Daoy (cell line): ENCODE results near the gene ZNF213. TPM values are rescaled to one million over a fixed set of nuclear protein-coding genes. Genes with fewer than 3 reads are reported as not detected.
A peak's percentile ranks its signal among the peaks of the same experiment; 100 is the strongest.
"Not testable (repeated sequence)": the region's sequence is repeated elsewhere in the genome, so short reads cannot be mapped to it uniquely, and the experiment has no call there.

Source experiments
- DNase-seq: peaks from one replicate; pipeline ENCODE4 v3.0.0-alpha.2; 2015; ENCODE audit warnings: low read depth
- total RNA-seq: library from RNA; depleted of rRNA; stranded (reverse); fragments of >200 nt; shearing (Covaris generic); gene quantifications from 2 replicates; pipeline ENCODE4 v1.2.3, GENCODE V29; 2014

ZNF213 gene
- total RNA-seq, 1 experiment from 2014 or later = 3.7 TPM

GRCh38 chr16:3170440-3171180 lies 35.8 kb downstream of the ZNF213 start:
- no peak for DNase-seq

DNA sequence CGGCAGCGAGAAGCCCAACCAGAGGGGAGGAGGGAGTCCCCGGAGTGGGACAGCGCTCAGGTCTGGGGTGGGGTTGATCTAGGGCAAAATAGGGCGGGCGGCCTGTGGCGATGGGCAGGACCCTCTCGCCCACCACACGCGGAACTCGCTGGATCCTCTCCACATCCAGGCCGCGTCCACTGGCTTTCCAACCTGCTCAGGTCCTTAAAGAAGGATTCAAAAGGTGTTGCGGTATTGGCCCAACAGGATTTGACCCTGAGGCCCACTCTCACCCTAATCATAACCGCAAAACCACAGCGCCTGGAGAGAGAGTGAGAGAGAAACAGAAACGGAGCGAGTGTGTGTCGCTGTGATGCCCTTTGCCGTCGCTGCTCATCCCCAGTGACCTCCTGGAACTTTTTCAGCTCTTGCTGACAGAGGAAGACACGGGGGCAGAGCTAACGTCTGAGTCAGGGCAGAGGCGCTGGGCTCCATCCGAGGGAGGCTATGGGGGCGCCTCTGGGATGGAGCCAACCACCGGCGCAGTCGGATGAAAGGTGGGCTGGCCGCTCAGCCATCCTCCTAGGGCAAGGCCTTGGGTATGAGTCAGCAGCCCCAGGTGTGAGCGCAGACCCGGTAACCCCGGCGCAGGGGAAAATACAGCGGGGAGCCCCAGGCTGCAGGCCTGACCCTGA lies 36.5 kb downstream of the ZNF213 start:
- DNase-seq = peak; percentile 44

DNA sequence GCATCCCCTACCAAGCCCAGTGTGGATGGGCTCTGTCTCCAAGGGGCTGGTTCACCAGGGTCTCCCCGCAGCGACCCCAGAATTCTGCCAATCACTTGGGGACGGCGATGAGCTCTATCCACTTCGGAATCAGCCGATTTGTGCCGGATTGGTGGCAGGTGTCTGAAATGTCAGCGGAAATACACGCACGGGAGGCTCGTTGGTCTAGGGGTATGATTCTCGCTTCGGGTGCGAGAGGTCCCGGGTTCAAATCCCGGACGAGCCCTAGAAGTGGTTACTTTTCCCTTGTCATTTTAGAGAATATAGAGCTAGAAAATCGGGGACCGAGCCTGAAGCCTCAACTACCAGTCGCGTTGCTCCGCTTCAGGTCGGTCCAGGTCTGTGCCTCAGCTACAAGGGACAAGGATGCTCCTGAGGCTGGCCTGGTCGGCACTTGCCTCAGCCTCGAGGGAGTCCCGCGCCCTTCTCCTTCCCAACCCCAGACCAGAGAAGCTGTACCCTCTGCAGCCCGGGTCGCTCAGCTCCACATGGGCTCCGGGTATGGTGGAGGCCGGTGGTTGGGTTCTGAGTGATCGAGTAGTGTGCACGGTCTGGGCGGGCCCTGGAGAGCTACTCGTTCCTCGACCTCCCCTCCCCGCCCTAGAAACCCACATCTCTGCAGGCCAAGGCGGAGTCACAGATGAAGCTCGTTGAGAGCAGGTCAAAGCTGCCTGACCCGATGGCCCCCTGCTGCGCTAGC lies 37.2 kb downstream of the ZNF213 start:
- DNase-seq = peak; percentile 93

- DNase-seq = peak; percentile 68
These were observed 39.2 kb downstream of the ZNF213 start for GRCh38 chr16:3173892-3174617.

DNA sequence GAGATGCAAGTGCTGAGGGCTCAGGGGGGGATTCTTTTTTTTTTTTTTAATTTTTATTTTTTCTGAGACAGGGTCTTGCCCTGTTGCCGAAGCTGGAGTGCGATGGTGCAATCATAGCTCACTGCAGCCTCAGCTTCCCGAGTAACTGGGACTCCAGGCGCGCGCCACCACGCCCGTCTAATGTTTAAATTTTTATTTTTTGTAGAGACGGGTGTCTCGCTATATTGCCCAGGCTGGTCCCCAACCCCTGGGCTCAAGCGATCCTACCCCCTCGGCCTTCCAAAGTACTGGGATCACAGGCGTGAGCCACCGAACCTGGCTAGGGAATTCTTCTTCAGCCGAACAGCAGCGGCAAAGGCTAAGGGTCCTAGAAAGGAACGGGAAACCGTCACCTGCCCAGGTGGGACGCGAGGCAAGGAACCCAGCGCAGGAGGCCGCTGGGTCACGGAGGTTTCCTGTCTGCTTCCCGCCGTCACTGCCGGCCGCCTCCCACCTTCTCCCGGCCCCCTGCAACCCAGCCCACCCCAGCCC lies 39.9 kb downstream of the ZNF213 start:
- DNase-seq = no peak

GRCh38 chr16:3175157-3176093 lies 40.6 kb downstream of the ZNF213 start:
- DNase-seq = peak; percentile 85

DNA sequence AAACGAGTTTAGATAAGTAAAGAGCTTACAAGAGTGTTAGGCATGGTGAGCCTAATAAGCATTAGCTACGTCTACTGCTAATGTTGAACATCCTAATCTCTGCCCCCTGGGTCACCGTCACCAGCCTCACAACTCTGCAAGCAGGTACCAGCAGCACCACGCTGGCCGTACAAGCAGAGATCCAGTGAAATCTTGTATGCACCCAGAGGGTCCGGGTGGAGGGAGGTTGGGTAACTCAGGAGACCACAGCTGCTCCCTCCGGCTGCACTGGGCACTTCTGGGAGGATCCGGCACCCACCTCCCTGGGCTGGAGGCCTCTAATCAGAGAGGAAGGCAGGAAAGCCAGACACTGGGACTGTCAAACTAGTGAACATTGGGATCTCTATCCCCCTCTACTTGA lies 44.8 kb downstream of the ZNF213 start:
- no peak for DNase-seq

DNA sequence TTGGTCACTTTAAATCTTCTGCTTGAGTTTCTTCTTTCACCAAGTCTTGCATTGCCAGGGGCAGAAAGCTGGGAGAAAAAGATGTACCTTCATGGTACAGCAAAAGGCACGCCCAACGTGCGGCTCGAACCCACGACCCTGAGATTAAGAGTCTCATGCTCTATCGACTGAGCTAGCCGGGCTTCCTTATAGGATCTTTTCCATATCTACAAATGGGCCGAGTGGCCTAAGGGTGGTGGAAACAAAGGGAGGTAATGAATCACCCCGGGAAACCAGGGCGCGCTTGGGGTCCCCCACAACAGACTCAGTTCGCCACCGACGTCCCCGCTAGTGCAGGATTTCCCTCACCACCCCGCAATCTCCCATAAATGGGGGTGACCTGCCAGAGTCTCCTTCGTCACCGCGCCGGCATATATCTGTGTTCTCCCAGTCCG lies 45.6 kb downstream of the ZNF213 start:
- peak; percentile 82 for DNase-seq

GRCh38 chr16:3182293-3182607 lies 47.4 kb downstream of the ZNF213 start:
- not testable (repeated sequence) for DNase-seq

DNA sequence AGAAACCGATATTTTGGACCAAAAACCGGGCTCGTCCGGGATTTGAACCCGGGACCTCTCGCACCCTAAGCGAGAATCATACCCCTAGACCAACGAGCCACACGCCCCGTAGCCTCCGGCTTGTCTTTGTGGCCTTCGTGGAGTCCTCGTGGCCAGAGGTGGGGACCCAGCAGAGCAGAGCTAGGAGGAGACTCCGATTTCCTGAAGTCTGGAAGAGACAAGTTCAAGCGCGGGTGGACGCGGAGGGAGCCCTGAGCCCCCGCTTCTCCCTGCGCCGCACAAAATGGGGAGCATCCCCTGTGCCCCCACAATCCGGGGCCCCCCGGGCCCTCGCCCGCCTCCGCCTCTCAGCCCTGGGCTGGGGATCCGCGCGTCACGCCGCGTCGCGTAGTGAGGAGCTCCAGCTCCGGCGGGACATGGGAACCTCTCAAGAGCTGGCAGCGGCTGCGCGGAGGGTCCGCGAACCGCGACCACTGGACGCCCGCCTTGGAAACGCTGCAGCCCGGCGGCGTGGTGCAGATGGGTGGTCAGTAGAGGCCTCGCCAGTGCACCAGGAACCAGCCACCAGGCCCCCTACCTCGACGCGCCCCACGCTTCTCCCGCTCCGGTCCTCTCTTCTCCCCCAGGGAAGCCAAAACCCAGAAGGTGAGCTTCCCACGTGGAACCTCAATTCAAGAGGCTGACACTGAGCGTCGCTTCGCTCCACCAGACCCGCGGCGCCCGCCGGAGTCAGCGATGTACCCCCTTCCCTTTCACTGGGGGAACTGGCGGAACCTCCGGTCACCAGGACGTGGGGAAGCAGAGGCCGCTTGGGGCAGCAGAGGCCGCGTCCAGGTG lies 48.0 kb downstream of the ZNF213 start:
- DNase-seq = peak; percentile 89

DNA sequence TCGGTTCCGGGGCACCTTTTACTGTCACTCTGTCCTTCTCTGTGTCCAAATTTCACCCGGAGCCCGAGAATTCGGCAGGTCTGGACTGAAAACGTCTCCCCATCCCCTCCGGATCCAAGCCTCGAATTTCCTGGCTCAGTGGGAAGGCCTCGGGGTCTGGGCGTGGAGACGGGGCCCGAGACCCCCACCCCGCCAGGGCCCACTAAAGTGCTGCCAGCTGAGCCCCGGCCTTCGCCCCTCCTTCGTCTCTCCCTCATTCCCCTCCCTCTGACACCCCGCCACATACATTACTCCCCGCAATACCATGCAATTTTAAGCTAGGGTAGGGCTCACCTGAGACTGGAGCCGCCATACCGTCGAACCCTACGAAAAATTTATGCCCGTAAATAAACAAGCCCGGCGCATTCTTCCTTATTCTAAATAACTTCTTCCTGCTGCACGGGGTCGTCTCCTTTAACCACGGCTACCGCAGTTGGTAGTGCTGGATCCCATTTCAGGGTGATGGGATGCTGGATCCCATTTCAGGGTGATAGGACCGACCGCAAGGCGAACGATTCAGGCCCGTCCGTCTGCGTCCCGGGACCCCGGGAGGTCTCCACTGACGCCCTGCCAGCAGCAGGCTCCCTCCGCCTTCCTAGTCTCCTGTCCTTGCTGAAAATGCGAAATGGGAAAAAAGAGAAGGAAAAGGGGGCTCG lies 48.8 kb downstream of the ZNF213 start:
- DNase-seq = peak; percentile 56

DNA sequence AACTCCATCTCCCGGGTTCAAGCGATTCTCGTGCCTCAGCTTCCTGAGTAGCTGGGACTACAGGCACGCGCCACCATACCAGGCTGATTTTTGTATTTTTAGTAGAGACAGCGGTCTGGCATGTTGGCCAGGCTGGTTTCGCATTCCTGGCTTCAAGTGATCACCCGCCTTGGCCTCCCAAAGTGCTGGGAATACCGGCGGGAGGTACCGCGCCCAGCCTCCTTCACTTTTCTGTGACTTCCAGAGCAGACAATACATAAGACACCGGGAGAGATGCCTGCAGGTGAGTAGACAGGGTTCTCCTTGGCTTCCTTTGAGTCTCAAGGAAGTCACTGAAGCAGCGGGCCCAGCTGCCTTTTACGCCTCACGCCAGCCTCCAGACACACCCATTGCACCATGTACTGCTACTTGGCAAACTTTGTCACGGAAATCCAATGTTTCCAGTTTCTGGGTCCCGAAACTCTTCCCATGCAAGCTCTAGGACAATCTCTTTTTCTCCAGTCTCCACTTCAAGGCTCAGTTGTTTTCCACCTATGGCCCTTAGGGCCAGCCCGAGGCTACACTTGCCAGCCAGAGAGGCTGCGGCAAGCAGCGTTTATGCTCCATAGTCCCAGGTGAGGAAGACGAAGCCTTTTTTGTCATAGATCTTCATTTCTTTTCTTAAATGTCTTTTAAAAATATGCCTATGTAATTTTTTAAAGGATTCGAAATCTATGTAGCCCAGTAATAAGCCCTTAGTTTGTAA lies 52.3 kb downstream of the ZNF213 start:
- no peak for DNase-seq

DNA sequence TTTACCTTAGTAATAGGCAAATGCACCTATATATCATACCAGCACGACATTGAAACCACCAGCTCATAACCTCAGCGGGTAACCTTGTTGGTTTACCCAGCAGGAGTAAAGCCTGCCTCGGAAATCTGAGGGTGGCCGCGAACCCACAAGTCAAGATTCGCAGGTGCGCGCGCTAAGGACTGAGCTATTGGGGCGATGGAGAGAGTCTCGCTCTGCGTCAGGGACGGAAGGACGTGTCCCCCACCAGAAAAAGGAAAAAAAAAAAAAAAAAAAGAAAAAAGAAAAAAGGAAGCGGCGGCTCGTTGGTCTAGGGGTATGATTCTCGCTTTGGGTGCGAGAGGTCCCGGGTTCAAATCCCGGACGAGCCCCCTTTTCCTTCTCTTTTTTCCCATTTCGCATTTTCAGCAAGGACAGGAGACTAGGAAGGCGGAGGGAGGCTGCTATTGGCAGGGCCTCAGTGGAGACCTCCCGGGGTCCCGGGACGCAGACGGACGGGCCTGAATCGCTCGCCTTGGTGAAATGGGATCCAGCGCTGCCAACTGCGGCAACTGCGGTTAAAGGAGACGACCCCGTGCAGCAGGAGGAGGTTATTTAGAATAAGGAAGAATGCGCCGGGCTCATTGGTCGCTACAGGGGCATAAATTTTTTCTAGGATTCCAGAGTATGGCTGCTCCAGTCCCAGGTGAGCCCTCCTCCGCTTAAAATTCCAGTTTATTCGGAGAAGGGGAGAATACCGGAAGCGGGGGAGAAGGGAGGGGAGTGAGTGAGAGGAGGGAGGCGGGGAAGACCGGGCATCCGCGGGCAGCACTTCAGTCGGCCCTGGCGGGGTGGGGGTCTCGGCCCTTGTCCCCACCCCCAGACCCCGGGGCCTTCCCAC lies 53.2 kb downstream of the ZNF213 start, which contains the start of gene OR1F1:
TSS of gene OR1F1 (plus strand) at position 407 of the 877 bp plus-strand sequence.
- DNase-seq = peak; percentile 85

GRCh38 chr16:3188675-3188924 lies 53.8 kb downstream of the ZNF213 start:
- DNase-seq = no peak

DNA sequence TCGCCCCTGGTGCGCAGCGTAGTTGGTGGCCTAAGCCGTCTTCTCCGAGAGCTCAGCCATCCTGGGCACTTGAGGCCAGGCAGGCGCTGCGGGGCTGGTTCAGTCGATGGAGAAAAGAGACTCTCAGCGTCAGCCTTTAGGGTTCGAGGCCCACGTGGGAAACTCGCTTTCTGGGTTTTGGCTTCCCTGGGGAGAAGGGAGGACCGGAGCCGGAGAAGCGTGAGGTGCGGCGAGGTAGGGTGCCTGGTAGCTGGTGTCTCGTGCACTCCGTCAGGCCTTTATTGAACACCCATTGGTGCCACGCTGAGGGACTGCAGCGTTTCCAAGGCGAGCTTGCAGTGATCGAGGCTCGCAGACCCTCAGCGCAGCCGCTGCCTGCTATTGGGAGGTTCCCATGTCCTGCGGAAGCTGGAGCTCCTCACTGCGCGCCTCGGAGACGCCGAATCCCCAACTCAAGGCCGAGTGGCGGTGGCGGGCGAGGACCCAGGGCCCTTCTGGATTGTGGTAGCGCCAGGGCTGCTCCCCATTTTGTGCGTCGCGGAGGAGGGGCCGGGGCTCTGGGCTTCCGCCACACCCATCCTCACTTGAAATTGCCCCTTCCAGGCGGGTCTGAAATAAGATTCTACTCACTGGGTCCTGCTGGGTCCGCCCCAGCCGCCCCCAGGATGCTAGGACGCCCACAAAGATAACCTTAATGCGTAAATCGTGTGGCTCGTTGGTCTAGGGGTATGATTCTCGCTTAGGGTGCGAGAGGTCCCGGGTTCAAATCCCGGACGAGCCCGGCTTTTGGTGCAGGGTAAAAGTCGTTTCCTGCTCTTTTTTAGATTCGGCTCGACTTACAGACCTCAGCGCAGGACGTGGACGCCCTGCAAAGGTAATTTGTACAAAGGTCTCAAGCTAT lies 54.3 kb downstream of the ZNF213 start:
- DNase-seq = peak; percentile 77

GRCh38 chr16:3189869-3190268 lies 55.0 kb downstream of the ZNF213 start:
- no peak for DNase-seq

GRCh38 chr16:3190949-3191353 lies 56.1 kb downstream of the ZNF213 start:
- no peak for DNase-seq
